HG03442 (cell line): ENCODE measurements around the gene NEFH.

ENCODE experiments used
- ATAC-seq: cut with Tn5 transposase; IDR thresholded peaks from one replicate; pipeline ENCODE4 v1.9.1; 2021; ENCODE audit warnings: mild to moderate bottlenecking, moderate library complexity; ENCODE audit not compliant: unreplicated experiment

The NEFH gene

DNA sequence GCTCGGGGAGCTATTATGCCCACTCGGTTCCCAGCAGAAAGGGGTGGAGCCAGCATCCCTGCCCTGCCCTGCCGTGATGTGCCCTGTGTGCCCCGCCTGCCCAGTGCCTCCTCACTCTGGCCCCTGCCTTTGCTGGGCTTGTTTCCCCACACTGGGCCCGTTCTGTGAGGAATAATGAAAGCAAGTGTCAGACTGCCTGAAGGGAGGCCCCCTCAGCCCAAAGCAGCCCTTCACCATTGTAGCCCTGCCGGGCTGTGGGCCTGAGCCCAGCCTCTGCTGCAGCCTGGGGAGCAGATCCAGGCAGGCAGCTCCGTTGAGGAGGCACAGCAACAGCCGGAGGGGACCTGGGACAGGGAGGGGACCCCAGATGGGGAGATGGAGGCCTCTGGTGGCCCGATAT is 20.2 kb upstream of the NEFH start:
- no peak for ATAC-seq

GRCh38 chr22:29461263-29461662 is 18.8 kb upstream of the NEFH start:
- no peak for ATAC-seq

DNA sequence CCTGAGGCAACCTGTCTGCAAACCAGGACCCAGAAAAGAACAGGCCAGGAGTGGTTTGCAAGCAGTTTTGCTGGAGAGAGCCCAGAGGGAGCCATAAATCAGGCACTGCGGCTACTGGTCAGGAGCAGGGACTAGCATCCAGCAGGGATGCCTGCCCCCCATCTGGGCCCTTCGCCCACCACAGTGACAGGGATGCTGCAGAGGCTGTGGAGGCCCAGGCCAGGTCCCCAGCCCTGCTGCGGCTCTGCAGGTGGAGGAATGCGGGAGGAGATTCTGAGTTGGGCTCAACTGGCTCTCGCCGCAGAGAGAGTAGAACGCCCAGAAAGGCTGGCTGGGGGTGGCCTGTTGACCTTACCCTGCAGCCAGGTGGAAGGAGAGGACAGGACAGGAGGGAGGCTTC is 16.4 kb upstream of the NEFH start:
- ATAC-seq: no peak

DNA sequence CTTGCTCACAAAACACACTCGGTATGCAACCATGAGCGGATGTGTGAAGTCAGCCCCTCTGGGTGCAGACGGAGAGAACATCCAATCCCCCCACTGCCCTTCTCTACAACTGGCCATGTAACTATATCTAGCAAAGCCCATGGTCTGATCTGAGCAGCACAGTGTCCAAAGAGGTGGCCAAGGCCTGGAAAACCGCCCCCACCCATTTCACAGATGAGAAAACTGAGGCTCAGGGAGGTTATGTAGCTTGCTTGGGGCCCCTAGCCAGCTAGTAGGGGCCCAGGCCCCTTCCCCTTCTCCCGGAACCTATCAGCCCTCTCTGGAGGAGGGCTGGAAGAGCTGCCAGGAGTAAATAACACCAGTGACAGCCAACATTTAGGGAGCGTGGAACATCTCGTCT is 15.4 kb upstream of the NEFH start:
- ATAC-seq: no peak

DNA sequence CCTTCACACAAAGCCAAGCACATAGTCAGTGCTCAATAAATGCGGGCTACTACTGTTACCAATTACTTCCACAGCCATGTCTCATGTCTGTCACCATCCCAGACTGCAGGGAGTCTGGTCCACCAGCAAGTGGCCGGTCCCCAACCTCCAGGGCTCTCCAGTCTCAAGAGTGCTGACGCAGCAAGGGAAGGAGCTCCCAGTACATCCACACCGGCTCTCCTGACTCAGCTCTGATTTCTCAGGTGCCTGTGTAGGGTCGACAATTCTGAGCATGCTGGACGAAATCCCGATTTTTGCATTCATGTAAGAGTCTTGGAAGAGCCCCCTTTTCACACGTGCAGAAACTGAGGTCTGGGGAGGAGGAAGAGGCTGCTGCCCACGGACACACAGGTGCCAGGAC is 10.3 kb upstream of the NEFH start:
- ATAC-seq: no peak

GRCh38 chr22:29470159-29470855 is 9.7 kb upstream of the NEFH start:
- no peak for ATAC-seq

- ATAC-seq: no peak
These were observed 7.0 kb upstream of the NEFH start for GRCh38 chr22:29473001-29473400.

DNA sequence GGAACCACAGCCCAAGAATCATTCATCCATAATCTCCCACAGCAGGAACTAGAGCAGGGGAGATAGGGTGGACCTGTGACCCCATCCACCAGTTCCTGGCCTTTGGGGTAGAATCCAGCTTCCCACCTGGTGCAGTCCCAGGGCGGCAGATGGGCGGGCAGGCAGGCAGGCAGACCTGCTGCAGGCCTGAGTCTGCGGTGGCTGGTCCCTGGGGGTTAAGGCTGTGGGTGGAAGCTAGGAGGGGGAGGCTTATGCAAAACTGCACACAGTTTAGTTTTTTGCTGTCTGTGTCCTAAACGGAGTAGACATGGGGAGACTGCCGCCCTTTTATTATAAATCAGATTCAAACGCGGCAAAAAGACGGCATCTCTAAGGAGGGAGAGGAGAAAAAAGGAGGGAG is 4.5 kb upstream of the NEFH start:
- ATAC-seq: no peak

GRCh38 chr22:29476116-29476515 is 3.9 kb upstream of the NEFH start:
- no peak for ATAC-seq

- no peak for ATAC-seq
These were observed 2.2 kb upstream of the NEFH start for GRCh38 chr22:29477723-29478318.

- ATAC-seq: no peak
These were observed 1.4 kb upstream of the NEFH start for GRCh38 chr22:29478326-29479276.

DNA sequence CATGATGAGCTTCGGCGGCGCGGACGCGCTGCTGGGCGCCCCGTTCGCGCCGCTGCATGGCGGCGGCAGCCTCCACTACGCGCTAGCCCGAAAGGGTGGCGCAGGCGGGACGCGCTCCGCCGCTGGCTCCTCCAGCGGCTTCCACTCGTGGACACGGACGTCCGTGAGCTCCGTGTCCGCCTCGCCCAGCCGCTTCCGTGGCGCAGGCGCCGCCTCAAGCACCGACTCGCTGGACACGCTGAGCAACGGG is 169 bp downstream of the NEFH start:
- no peak for ATAC-seq

DNA sequence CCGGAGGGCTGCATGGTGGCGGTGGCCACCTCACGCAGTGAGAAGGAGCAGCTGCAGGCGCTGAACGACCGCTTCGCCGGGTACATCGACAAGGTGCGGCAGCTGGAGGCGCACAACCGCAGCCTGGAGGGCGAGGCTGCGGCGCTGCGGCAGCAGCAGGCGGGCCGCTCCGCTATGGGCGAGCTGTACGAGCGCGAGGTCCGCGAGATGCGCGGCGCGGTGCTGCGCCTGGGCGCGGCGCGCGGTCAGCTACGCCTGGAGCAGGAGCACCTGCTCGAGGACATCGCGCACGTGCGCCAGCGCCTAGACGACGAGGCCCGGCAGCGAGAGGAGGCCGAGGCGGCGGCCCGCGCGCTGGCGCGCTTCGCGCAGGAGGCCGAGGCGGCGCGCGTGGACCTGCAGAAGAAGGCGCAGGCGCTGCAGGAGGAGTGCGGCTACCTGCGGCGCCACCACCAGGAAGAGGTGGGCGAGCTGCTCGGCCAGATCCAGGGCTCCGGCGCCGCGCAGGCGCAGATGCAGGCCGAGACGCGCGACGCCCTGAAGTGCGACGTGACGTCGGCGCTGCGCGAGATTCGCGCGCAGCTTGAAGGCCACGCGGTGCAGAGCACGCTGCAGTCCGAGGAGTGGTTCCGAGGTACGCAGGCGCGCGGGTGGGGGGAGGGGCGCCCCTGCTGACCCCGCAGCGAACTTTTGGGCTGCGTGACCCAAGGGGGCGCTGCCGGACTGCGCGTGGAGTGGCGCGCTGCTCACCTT is 670 bp downstream of the NEFH start:
- ATAC-seq: no peak

DNA sequence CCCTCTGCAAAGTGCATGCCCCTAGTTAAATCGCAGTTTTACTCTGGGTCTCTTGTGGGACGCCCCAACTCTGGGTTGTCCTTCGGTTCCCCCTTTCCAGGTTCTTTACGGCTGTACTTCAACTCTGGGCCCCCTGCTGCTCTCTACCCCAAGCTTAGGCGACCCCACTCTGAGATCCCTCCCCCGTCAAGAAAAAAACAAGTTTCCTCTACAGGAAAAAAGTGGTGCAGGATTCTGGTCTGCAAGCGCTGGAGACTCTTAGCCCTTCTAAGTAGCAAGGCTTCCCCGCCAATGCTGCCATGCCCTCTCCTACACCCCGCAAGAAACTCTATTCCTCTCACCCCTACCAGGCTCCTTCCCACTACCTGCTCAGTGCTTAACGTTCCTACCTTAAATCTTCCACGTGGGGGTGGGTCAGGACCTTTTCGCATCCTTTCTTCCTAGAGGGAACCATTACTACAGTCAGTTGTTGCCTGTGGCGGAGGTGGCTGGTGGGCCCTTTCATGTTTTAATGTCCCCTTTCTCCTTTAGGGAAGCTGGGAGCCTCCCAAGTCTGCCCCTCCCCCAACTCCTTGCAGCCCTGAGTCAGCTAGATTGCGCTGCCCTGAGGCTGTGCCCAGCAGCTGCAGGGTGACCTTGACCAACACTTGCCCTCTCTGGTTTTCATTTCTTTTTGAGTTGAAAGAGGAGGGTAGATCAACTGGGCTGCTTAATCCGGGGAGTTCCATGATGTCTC is 1.4 kb downstream of the NEFH start:
- no peak for ATAC-seq

- no peak for ATAC-seq
These were observed 2.2 kb downstream of the NEFH start for GRCh38 chr22:29482253-29482652.

DNA sequence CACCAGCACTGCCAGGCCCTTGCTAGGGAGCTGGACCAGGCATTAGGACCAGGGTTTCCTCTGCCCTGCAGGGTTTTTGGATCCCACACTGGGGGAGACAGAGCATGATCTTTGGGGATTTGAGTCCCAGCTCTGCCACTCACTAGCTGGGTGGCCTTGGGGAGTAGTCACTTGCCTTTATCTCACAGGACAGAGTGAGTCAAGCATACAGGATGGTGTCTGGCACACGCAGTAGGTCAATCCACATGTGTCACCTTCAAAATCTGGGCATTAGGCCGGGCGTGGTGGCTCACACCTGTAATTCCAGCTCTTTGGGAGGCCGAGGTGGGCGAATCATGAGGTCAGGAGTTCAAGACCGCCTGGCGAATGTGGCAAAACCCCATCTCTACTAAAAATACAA is 2.7 kb downstream of the NEFH start:
- no peak for ATAC-seq

DNA sequence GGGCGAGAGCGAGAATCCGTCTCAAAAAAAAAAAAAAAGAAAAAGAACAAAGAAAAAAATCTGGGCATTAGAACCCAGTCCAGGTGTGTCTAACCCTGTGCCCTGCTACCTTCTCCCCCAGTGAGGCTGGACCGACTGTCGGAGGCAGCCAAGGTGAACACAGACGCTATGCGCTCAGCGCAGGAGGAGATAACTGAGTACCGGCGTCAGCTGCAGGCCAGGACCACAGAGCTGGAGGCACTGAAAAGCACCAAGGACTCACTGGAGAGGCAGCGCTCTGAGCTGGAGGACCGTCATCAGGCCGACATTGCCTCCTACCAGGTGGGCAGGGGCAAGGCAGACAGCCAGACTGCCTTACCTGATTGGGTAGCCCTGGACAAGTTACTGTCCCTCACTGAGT is 3.2 kb downstream of the NEFH start:
- ATAC-seq: no peak

DNA sequence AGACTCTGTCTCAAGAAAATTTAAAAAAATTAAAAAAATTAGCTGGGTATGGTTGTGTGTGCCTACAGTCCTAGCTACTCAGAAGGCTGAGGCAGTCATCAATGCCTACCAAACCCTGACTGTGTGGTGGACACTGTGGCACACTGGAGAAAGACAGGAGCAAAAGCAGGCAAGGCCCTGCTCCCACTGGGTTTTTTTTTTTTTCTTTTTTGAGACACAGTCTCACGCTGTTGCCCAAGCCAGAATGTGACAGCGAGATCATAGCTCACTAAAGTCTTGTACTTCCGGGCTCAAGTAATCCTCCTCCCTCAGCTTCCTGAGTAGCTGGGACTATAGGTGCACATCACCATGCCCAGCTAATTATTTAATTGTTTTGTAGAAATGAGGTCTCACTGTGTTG is 4.6 kb downstream of the NEFH start:
- ATAC-seq: no peak

- no peak for ATAC-seq
These were observed 5.4 kb downstream of the NEFH start for GRCh38 chr22:29485448-29485847.

GRCh38 chr22:29487426-29487986 is 7.5 kb downstream of the NEFH start:
- no peak for ATAC-seq
